GM21619 (cell line): ENCODE data around the gene FOXC1.

ENCODE experiments used
- ATAC-seq: cut with Tn5 transposase; IDR thresholded peaks from one replicate; pipeline ENCODE4 v1.9.1; 2021; ENCODE audit not compliant: unreplicated experiment

The FOXC1 gene

GRCh38 chr6:1640476-1640875 lies 30.8 kb downstream of the FOXC1 start:
- no peak for ATAC-seq

GRCh38 chr6:1641343-1641885 lies 31.7 kb downstream of the FOXC1 start:
- ATAC-seq: no peak

- ATAC-seq: no peak
Measured at GRCh38 chr6:1643111-1643510, 33.4 kb downstream of the FOXC1 start.

GRCh38 chr6:1643830-1644445 lies 34.2 kb downstream of the FOXC1 start:
- ATAC-seq: no peak

GRCh38 chr6:1644516-1645060 lies 34.9 kb downstream of the FOXC1 start:
- ATAC-seq: no peak

GRCh38 chr6:1645466-1646185 lies 35.9 kb downstream of the FOXC1 start:
- ATAC-seq: no peak

- ATAC-seq: no peak
Measured at GRCh38 chr6:1651362-1651761, 41.6 kb downstream of the FOXC1 start.

- ATAC-seq: no peak
Measured at GRCh38 chr6:1652842-1653241, 43.1 kb downstream of the FOXC1 start.

GRCh38 chr6:1654054-1654453 lies 44.3 kb downstream of the FOXC1 start:
- ATAC-seq: no peak

GRCh38 chr6:1657116-1657770 lies 47.5 kb downstream of the FOXC1 start:
- ATAC-seq: no peak

- ATAC-seq: no peak
Measured at GRCh38 chr6:1657771-1658165, 48.1 kb downstream of the FOXC1 start.

GRCh38 chr6:1658212-1659005 lies 48.7 kb downstream of the FOXC1 start:
- no peak for ATAC-seq

- ATAC-seq: no peak
Measured at GRCh38 chr6:1659816-1660215, 50.1 kb downstream of the FOXC1 start.

GRCh38 chr6:1662534-1662933 lies 52.8 kb downstream of the FOXC1 start:
- ATAC-seq: no peak
